Mesendoderm (in vitro differentiated cells): ENCODE results near the gene LIPA.
A peak's percentile ranks its signal among the peaks of the same experiment; 100 is the strongest.

ENCODE experiments used
- DNase-seq: peaks from one replicate; pipeline ENCODE4 v3.0.0; 2013
- H2AK5ac ChIP-seq: 2 replicates; pipeline ENCODE4 v1.6.1; 2013; ENCODE audit warnings: low read length, inconsistent platforms
- H2BK120ac ChIP-seq: 2 replicates; pipeline ENCODE4 v1.6.1; 2013; ENCODE audit warnings: low read depth, mild to moderate bottlenecking, low read length, moderate library complexity, mixed read lengths
- H2BK15ac ChIP-seq: replicated peaks from 2 replicates; pipeline ENCODE4 v1.6.1; 2013; ENCODE audit warnings: low read depth, mild to moderate bottlenecking, moderate library complexity
- H2BK5ac ChIP-seq: 2 replicates; pipeline ENCODE4 v1.6.1; 2013; ENCODE audit warnings: low read length, inconsistent platforms
- H3K18ac ChIP-seq: 2 replicates; pipeline ENCODE4 v1.6.1; 2013; ENCODE audit warnings: mild to moderate bottlenecking, low read length, mixed read lengths
- H3K23ac ChIP-seq: one replicate; pipeline ENCODE4 v1.6.1; 2013; ENCODE audit warnings: low read length
- H3K27ac ChIP-seq: 2 replicates; pipeline ENCODE4 v1.5.1; 2013; ENCODE audit warnings: low read depth, mild to moderate bottlenecking, inconsistent platforms, low read length, moderate library complexity
- H3K27me3 ChIP-seq: 2 replicates; pipeline ENCODE4 v1.6.1; 2013; ENCODE audit warnings: low read length, control low read depth, mild to moderate bottlenecking, inconsistent platforms; ENCODE audit not compliant: insufficient read depth, poor library complexity
- H3K36me3 ChIP-seq: 2 replicates; pipeline ENCODE4 v1.6.1; 2013; ENCODE audit warnings: low read length, inconsistent platforms; ENCODE audit not compliant: control insufficient read depth, insufficient read depth
- H3K4ac ChIP-seq: one replicate; pipeline ENCODE4 v1.6.1; 2013; ENCODE audit warnings: low read depth, mild to moderate bottlenecking, low read length, moderate library complexity
- H3K4me1 ChIP-seq: 2 replicates; pipeline ENCODE4 v1.6.1; 2013; ENCODE audit warnings: low read depth, low read length, inconsistent platforms; ENCODE audit not compliant: control insufficient read depth
- H3K4me2 ChIP-seq: 2 replicates; pipeline ENCODE4 v1.6.1; 2013; ENCODE audit warnings: low read length
- H3K4me3 ChIP-seq: 2 replicates; pipeline ENCODE4 v1.5.1; 2013; ENCODE audit warnings: mild to moderate bottlenecking, low read length
- H3K56ac ChIP-seq: one replicate; pipeline ENCODE4 v1.6.1; 2013; ENCODE audit warnings: low read length
- H3K79me1 ChIP-seq: 2 replicates; pipeline ENCODE4 v1.6.1; 2013; ENCODE audit warnings: low read length, inconsistent platforms
- H3K79me2 ChIP-seq: 2 replicates; pipeline ENCODE4 v1.6.1; 2013; ENCODE audit warnings: mild to moderate bottlenecking, low read length; ENCODE audit not compliant: control insufficient read depth, insufficient read depth
- H3K9ac ChIP-seq: 2 replicates; pipeline ENCODE4 v1.6.1; 2013; ENCODE audit warnings: low read length, inconsistent platforms
- H4K5ac ChIP-seq: one replicate; pipeline ENCODE4 v1.6.1; 2013; ENCODE audit warnings: low read length
- H4K8ac ChIP-seq: one replicate; pipeline ENCODE4 v1.6.1; 2013; ENCODE audit warnings: low read depth, mild to moderate bottlenecking, control low read depth, low read length, moderate library complexity
- WGBS: extraction: QIAGEN DNeasy Blood & Tissue Kit; methylation state at CpG from one replicate; pipeline ENCODE4 v1.1.7; 2013; ENCODE audit warnings: low lambda C conversion rate, missing lambda C conversion rate; ENCODE audit not compliant: insufficient coverage; ENCODE audit errors: extremely low coverage; 5-methylcytosine and 5-hydroxymethylcytosine counted together

Gene LIPA

DNA sequence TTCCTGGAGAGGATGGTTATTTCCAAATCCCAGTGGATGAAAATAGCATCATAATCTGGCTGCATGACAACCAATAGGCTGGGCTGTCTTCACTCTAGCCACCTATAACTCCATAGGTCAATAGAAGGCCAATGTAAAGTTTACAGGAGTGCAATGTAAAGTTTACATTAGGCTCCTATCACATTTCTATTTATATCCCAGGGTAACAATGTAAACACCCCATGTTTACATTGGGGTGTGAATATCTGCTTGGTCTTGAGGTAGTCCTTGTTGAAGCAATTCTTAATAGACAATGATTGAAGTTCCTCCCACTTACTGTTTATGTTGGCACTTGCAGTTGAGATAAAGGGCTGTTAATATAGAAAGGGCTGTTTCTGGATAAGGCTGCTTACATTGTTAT is 65.9 kb downstream of the LIPA start:
- Histone ChIP-seq H3K27me3 (no peaks in the 10 kb centered on the region), H3K4ac (no peak overlapping the region), H3K4me3 (no peak overlapping the region), H3K79me2 (no peaks in the 10 kb centered on the region), H3K56ac (no peak overlapping the region), H2BK120ac (no peak overlapping the region), H3K27ac (no peak overlapping the region), H4K5ac (no peak overlapping the region), H2BK15ac (no peak overlapping the region), H2BK5ac (no peak overlapping the region), H3K18ac (no peak overlapping the region), H2AK5ac (no peak overlapping the region), H3K36me3 (no peaks in the 10 kb centered on the region), H3K23ac (no peak overlapping the region), H3K4me2 (no peak overlapping the region), H3K4me1 (no peaks in the 10 kb centered on the region), H3K79me1 (no peaks in the 10 kb centered on the region), H4K8ac (no peak overlapping the region), H3K9ac (no peak overlapping the region)
- DNase-seq = no peak

DNA sequence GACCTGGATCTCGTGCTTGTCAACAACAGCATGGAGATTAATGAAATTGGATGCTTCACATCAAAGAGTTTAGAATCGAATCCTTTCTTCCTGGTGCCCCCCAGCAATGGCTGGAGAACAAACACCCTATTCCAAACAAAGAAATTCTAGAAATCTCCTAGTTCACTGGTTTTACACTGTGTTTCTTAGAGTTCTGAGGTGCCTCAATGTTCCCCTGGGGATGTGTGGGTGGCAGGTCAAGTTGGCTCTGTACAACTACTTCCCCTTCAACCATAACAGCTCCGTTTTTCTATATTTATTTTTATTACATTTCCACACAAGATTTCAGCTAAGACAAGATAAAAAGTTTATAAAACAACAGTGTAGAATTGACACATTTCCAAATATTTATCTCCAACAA is 66.9 kb downstream of the LIPA start:
- Histone ChIP-seq H4K8ac (no peak overlapping the region), H3K18ac (no peak overlapping the region), H2BK15ac (no peak overlapping the region), H2BK120ac (no peak overlapping the region), H3K27me3 (no peaks in the 10 kb centered on the region), H3K4me1 (no peaks in the 10 kb centered on the region), H3K27ac (no peak overlapping the region), H3K4me3 (no peak overlapping the region), H2AK5ac (no peak overlapping the region), H3K9ac (no peak overlapping the region), H3K56ac (no peak overlapping the region), H2BK5ac (no peak overlapping the region), H3K4ac (no peak overlapping the region), H4K5ac (no peak overlapping the region), H3K23ac (no peak overlapping the region), H3K36me3 (no peaks in the 10 kb centered on the region), H3K4me2 (no peak overlapping the region), H3K79me1 (no peaks in the 10 kb centered on the region), H3K79me2 (no peaks in the 10 kb centered on the region)
- DNase-seq = no peak
- WGBS = no CpG with 5 or more reads among the region's 3 CpGs

GRCh38 chr10:89183571-89183970 is 68.0 kb downstream of the LIPA start:
- H3K4me3 ChIP-seq = no peak overlapping the region
- H3K27me3 ChIP-seq = no peaks in the 10 kb centered on the region
- no peak overlapping the region for H2BK120ac ChIP-seq
- no peaks in the 10 kb centered on the region for H3K4me1 ChIP-seq
- H3K9ac ChIP-seq = no peak overlapping the region
- no peak overlapping the region for H3K4ac ChIP-seq
- no peak for DNase-seq
- no peak overlapping the region for H4K5ac ChIP-seq
- H4K8ac ChIP-seq = no peak overlapping the region
- no peaks in the 10 kb centered on the region for H3K79me2 ChIP-seq
- H3K4me2 ChIP-seq = no peak overlapping the region
- no peak overlapping the region for H2AK5ac ChIP-seq
- H2BK15ac ChIP-seq = no peak overlapping the region
- no peak overlapping the region for H3K56ac ChIP-seq
- no peak overlapping the region for H3K18ac ChIP-seq
- H3K36me3 ChIP-seq = no peaks in the 10 kb centered on the region
- H2BK5ac ChIP-seq = no peak overlapping the region
- H3K79me1 ChIP-seq = no peaks in the 10 kb centered on the region
- no peak overlapping the region for H3K27ac ChIP-seq
- no peak overlapping the region for H3K23ac ChIP-seq

DNA sequence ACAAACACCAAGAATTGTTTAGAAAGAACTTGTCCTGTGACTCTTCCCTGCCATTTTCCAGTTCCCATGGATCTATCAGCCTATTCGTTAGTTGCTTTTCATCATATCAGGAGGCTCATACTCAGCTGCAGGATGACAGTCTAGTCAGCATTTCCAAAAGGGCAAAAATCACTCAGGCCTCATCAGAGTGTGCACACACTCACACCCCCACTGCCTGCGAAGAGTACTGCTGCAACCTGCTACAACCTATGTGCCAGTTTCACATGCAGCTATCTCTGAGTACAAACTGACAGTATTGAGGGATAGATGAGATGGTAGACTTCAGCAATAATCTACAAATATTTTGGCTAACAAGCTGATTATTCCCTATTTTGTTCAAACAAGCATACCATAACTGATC is 68.7 kb downstream of the LIPA start:
- H2BK5ac ChIP-seq = no peak overlapping the region
- no CpG with 5 or more reads among the region's 2 CpGs for WGBS
- no peak for DNase-seq
- H3K18ac ChIP-seq = no peak overlapping the region
- H4K8ac ChIP-seq = no peak overlapping the region
- H3K56ac ChIP-seq = no peak overlapping the region
- H3K27me3 ChIP-seq = no peaks in the 10 kb centered on the region
- no peaks in the 10 kb centered on the region for H3K79me2 ChIP-seq
- no peak overlapping the region for H3K9ac ChIP-seq
- no peak overlapping the region for H3K27ac ChIP-seq
- no peaks in the 10 kb centered on the region for H3K4me1 ChIP-seq
- H3K4me3 ChIP-seq = no peak overlapping the region
- H3K36me3 ChIP-seq = no peaks in the 10 kb centered on the region
- H3K4ac ChIP-seq = no peak overlapping the region
- no peak overlapping the region for H2BK15ac ChIP-seq
- H3K79me1 ChIP-seq = no peaks in the 10 kb centered on the region
- H3K23ac ChIP-seq = no peak overlapping the region
- no peak overlapping the region for H2AK5ac ChIP-seq
- no peak overlapping the region for H3K4me2 ChIP-seq
- H4K5ac ChIP-seq = no peak overlapping the region
- H2BK120ac ChIP-seq = no peak overlapping the region

- Histone ChIP-seq H2BK5ac (no peak overlapping the region), H3K27ac (no peak overlapping the region), H3K23ac (no peak overlapping the region), H3K4me3 (no peak overlapping the region), H3K4me1 (no peaks in the 10 kb centered on the region), H3K79me2 (no peaks in the 10 kb centered on the region), H3K9ac (no peak overlapping the region), H3K79me1 (no peaks in the 10 kb centered on the region), H3K4me2 (no peak overlapping the region), H2AK5ac (no peak overlapping the region), H3K36me3 (no peaks in the 10 kb centered on the region), H3K27me3 (no peaks in the 10 kb centered on the region), H3K4ac (no peak overlapping the region), H2BK120ac (no peak overlapping the region), H3K56ac (no peak overlapping the region), H4K8ac (no peak overlapping the region), H3K18ac (no peak overlapping the region), H2BK15ac (no peak overlapping the region), H4K5ac (no peak overlapping the region)
- DNase-seq = peak; percentile 18
Measured at GRCh38 chr10:89175816-89176215, 75.8 kb downstream of the LIPA start.

GRCh38 chr10:89173075-89173474 is 78.5 kb downstream of the LIPA start:
- Histone ChIP-seq H2BK120ac (no peak overlapping the region), H3K4me3 (no peak overlapping the region), H3K9ac (no peak overlapping the region), H3K79me1 (no peaks in the 10 kb centered on the region), H3K56ac (no peak overlapping the region), H3K23ac (no peak overlapping the region), H4K5ac (no peak overlapping the region), H3K27me3 (no peaks in the 10 kb centered on the region), H3K4ac (no peak overlapping the region), H2BK15ac (no peak overlapping the region), H3K18ac (no peak overlapping the region), H3K4me1 (no peaks in the 10 kb centered on the region), H3K36me3 (no peaks in the 10 kb centered on the region), H3K27ac (no peak overlapping the region), H3K79me2 (no peaks in the 10 kb centered on the region), H3K4me2 (no peak overlapping the region), H2BK5ac (no peak overlapping the region), H2AK5ac (no peak overlapping the region), H4K8ac (no peak overlapping the region)
- DNase-seq = no peak
